NCI-H2227 treated with DMSO at 0.1 percent for 48 hours (cell line): ENCODE results near the gene RBMS3.

Source experiments
- DNase-seq: peaks from one replicate; lab custom pipeline; 2025; lab: John Stamatoyannopoulos, UW

The RBMS3 gene

GRCh38 chr3:29731050-29731449, 450.2 kb downstream of the RBMS3 start:
- DNase-seq = no peak

- no peak for DNase-seq
Observed at GRCh38 chr3:29741231-29741630, 460.4 kb downstream of the RBMS3 start.

GRCh38 chr3:29745232-29745870, 464.5 kb downstream of the RBMS3 start:
- DNase-seq = no peak

- DNase-seq = no peak
Observed at GRCh38 chr3:29746163-29746760, 465.4 kb downstream of the RBMS3 start.

GRCh38 chr3:29747991-29748390, 467.1 kb downstream of the RBMS3 start:
- no peak for DNase-seq

- no peak for DNase-seq
Observed at GRCh38 chr3:29751647-29752314, 470.9 kb downstream of the RBMS3 start.

GRCh38 chr3:29754346-29754745, 473.5 kb downstream of the RBMS3 start:
- DNase-seq = no peak

- DNase-seq = no peak
Observed at GRCh38 chr3:29755416-29755815, 474.5 kb downstream of the RBMS3 start.

GRCh38 chr3:29757054-29757777, 476.3 kb downstream of the RBMS3 start:
- no peak for DNase-seq

GRCh38 chr3:29758108-29758433, 477.2 kb downstream of the RBMS3 start:
- no peak for DNase-seq

GRCh38 chr3:29758434-29759322, 477.8 kb downstream of the RBMS3 start:
- DNase-seq = no peak

- no peak for DNase-seq
Observed at GRCh38 chr3:29759411-29760225, 478.7 kb downstream of the RBMS3 start.

- no peak for DNase-seq
Observed at GRCh38 chr3:29760226-29760685, 479.4 kb downstream of the RBMS3 start.

GRCh38 chr3:29761517-29761916, 480.6 kb downstream of the RBMS3 start:
- no peak for DNase-seq

- no peak for DNase-seq
Observed at GRCh38 chr3:29763115-29763514, 482.2 kb downstream of the RBMS3 start.

- DNase-seq = no peak
Observed at GRCh38 chr3:29764041-29764440, 483.2 kb downstream of the RBMS3 start.

- no peak for DNase-seq
Observed at GRCh38 chr3:29764603-29765254, 483.9 kb downstream of the RBMS3 start.

- DNase-seq = no peak
Observed at GRCh38 chr3:29771602-29772001, 490.7 kb downstream of the RBMS3 start.

- DNase-seq = no peak
Observed at GRCh38 chr3:29772436-29772835, 491.6 kb downstream of the RBMS3 start.

- no peak for DNase-seq
Observed at GRCh38 chr3:29773481-29773880, 492.6 kb downstream of the RBMS3 start.
